Suprapubic skin (tissue), 4 donors: ENCODE data around the gene ZNF385A.

ENCODE experiments used
- POLR2A ChIP-seq, 2 donors: fragments of 450-650 bp; IDR thresholded peaks; one replicate each; pipeline ENCODE4 v1.6.1; 2017; ENCODE audit warnings: antibody characterized with exemption in 2 of 2, mild to moderate bottlenecking in 2 of 2, moderate library complexity in 2 of 2
- POLR2AphosphoS5 ChIP-seq, 3 donors: sonication (generic); formaldehyde crosslinking; IDR thresholded peaks; one replicate each; pipeline ENCODE4 v1.6.1; 2017; ENCODE audit warnings: antibody characterized with exemption in 3 of 3
- TF ChIP-seq, protein P1 (sequence below), 2 donors: fragments of 200-600 bp in 1 of 2; fragments of 450-650 bp in 1 of 2; sonication (generic) in 1 of 2; IDR thresholded peaks; one replicate each; pipeline ENCODE4 v1.5.1; 2016 to 2019; ENCODE audit warnings: antibody characterized with exemption in 2 of 2, mild to moderate bottlenecking in 1 of 2, moderate library complexity in 1 of 2

- TF ChIP-seq, protein P1, sequence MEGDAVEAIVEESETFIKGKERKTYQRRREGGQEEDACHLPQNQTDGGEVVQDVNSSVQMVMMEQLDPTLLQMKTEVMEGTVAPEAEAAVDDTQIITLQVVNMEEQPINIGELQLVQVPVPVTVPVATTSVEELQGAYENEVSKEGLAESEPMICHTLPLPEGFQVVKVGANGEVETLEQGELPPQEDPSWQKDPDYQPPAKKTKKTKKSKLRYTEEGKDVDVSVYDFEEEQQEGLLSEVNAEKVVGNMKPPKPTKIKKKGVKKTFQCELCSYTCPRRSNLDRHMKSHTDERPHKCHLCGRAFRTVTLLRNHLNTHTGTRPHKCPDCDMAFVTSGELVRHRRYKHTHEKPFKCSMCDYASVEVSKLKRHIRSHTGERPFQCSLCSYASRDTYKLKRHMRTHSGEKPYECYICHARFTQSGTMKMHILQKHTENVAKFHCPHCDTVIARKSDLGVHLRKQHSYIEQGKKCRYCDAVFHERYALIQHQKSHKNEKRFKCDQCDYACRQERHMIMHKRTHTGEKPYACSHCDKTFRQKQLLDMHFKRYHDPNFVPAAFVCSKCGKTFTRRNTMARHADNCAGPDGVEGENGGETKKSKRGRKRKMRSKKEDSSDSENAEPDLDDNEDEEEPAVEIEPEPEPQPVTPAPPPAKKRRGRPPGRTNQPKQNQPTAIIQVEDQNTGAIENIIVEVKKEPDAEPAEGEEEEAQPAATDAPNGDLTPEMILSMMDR (IDR thresholded peaks at IDR 0.05): peak; percentile 79 to 96
- TF ChIP-seq POLR2A (IDR thresholded peaks at IDR 0.05): no peak
- no peak for TF ChIP-seq POLR2AphosphoS5 (IDR thresholded peaks at IDR 0.05)
Observed at GRCh38 chr12:54404061-54405004, 19.8 kb upstream of the ZNF385A start.
